Sigmoid colon (tissue), 7 donors: ENCODE measurements around the gene OAS2. TPM values are rescaled to one million over a fixed set of nuclear protein-coding genes. Genes with fewer than 3 reads are reported as not detected.

Experiments
- DNase-seq: peaks from one replicate; pipeline ENCODE4 v3.0.0-alpha.2; 2019
- H3K27ac ChIP-seq, 4 donors: fragments of 200-600 bp; sonication (generic); one replicate each; pipeline ENCODE4 v1.5.1; 2016 to 2019; ENCODE audit warnings: mild to moderate bottlenecking in 1 of 4
- H3K27me3 ChIP-seq, 3 donors: fragments of 200-600 bp; sonication (generic); one replicate each; pipeline ENCODE4 v1.5.1; 2019; ENCODE audit warnings: mild to moderate bottlenecking in 1 of 3
- H3K36me3 ChIP-seq, 4 donors: fragments of 200-600 bp; sonication (generic); one replicate each; pipeline ENCODE4 v1.5.1; 2016 to 2019
- H3K4me1 ChIP-seq, 4 donors: fragments of 200-600 bp; sonication (generic); one replicate each; pipeline ENCODE4 v1.5.1; 2017 to 2019
- H3K4me3 ChIP-seq, 4 donors: fragments of 200-600 bp; sonication (generic); one replicate each; pipeline ENCODE4 v1.5.1; 2017 to 2019; ENCODE audit warnings: mild to moderate bottlenecking in 2 of 4, moderate library complexity in 1 of 4
- H3K9me3 ChIP-seq, 4 donors: fragments of 200-600 bp in 3 of 4; sonication (generic) in 3 of 4; one replicate each; pipeline versions ENCODE4 v1.5.1 to v1.6.1; 2013 to 2019
- CTCF ChIP-seq, 4 experiments: fragments of 450-650 bp in 3 of 4; fragments of 200-600 bp in 1 of 4; IDR thresholded peaks; one replicate each; pipeline ENCODE4 v1.5.1; 2016 to 2019; ENCODE audit warnings: antibody characterized with exemption in 4 of 4, mild to moderate bottlenecking in 3 of 4, moderate library complexity in 2 of 4
- EP300 ChIP-seq, 4 donors: sonication (generic); formaldehyde crosslinking; IDR thresholded peaks; one replicate each; pipeline ENCODE4 v1.6.1; 2017; ENCODE audit warnings: antibody characterized with exemption in 4 of 4
- POLR2A ChIP-seq, 2 donors: fragments of 450-650 bp; IDR thresholded peaks; one replicate each; pipeline ENCODE4 v1.6.1; 2016; ENCODE audit warnings: antibody characterized with exemption in 2 of 2, mild to moderate bottlenecking in 2 of 2, moderate library complexity in 2 of 2
- POLR2AphosphoS5 ChIP-seq, 4 donors: sonication (generic); formaldehyde crosslinking; IDR thresholded peaks; one replicate each; pipeline ENCODE4 v1.6.1; 2017; ENCODE audit warnings: antibody characterized with exemption in 4 of 4
- WGBS, 2 donors: extraction: QIAGEN DNeasy Blood & Tissue Kit; methylation state at CpG; one replicate each; pipeline ENCODE4 v1.1.7; 2013; 5-methylcytosine and 5-hydroxymethylcytosine counted together
- intact Hi-C: fragments of 100-400 bp; cut with DNase I; formaldehyde crosslinking; loops from one replicate; pipeline ENCODE4 v1.15.1; 2023
- polyA plus RNA-seq, 3 donors: library from polyadenylated mRNA; stranded (reverse); fragments of 200-250 nt; gene quantifications; one replicate each; pipeline ENCODE4 v1.2.3, GENCODE V29; 2013
- total RNA-seq, 4 donors: library from RNA; depleted of rRNA; stranded (reverse); fragments of >200 nt; gene quantifications; one replicate each; pipeline ENCODE4 v1.1.0, GENCODE V29; 2016
- donor health status: healthy with polysubstance abuse.
- donor health status: Bipolar disorder and iron deficiency.
- donor health status: healthy.

OAS2 gene
- total and polyA plus RNA-seq, 7 donors = 2.0 to 28.8 (median 3.9) TPM

- no peak for TF ChIP-seq EP300 (IDR thresholded peaks at IDR 0.05)
- H3K27me3 ChIP-seq = no peaks in the 10 kb centered on the region
- 96 to 98% methylated on average over 4 of the region's 4 CpGs for WGBS, 2 donors
- no peak overlapping the region for H3K4me3 ChIP-seq
- H3K27ac ChIP-seq = no peak overlapping the region
- no peak for DNase-seq
- intact Hi-C loops = no loop called here
- H3K36me3 ChIP-seq = peaks cover 0 to 15% (median 0%) of the 10 kb centered on the region in 4 donors
- no peaks in the 10 kb centered on the region for H3K4me1 ChIP-seq
- H3K9me3 ChIP-seq = no peaks in the 10 kb centered on the region
These were observed 32.8 kb upstream of the OAS2 start for GRCh38 chr12:112945515-112945914.

GRCh38 chr12:112946236-112947000 is 31.9 kb upstream of the OAS2 start:
- H3K4me1 ChIP-seq = no peaks in the 10 kb centered on the region
- no peak for DNase-seq
- H3K36me3 ChIP-seq = peaks cover 0 to 24% (median 0%) of the 10 kb centered on the region in 4 donors
- H3K27me3 ChIP-seq = no peaks in the 10 kb centered on the region
- H3K4me3 ChIP-seq = no peak overlapping the region
- intact Hi-C loops = no loop called here
- TF ChIP-seq POLR2AphosphoS5 (IDR thresholded peaks at IDR 0.05) (no peak), CTCF (IDR thresholded peaks at IDR 0.05) (no peak)
- 94% methylated on average over 14 of the region's 14 CpGs for WGBS, 2 donors
- H3K9me3 ChIP-seq = no peaks in the 10 kb centered on the region
- no peak overlapping the region for H3K27ac ChIP-seq

GRCh38 chr12:112947314-112947713 is 31.0 kb upstream of the OAS2 start:
- H3K36me3 ChIP-seq = peaks cover 0 to 24% (median 0%) of the 10 kb centered on the region in 4 donors
- H3K4me1 ChIP-seq = no peaks in the 10 kb centered on the region
- H3K9me3 ChIP-seq = no peaks in the 10 kb centered on the region
- TF ChIP-seq POLR2AphosphoS5 (IDR thresholded peaks at IDR 0.05) (no peak), CTCF (IDR thresholded peaks at IDR 0.05) (no peak), EP300 (IDR thresholded peaks at IDR 0.05) (no peak), POLR2A (IDR thresholded peaks at IDR 0.05) (no peak)
- intact Hi-C loops = no loop called here
- WGBS, 2 donors = 0 to 54% methylated on average over 1 of the region's 1 CpG
- H3K4me3 ChIP-seq = no peak overlapping the region
- DNase-seq = no peak
- H3K27ac ChIP-seq = no peak overlapping the region
- H3K27me3 ChIP-seq = no peaks in the 10 kb centered on the region

- no peak for DNase-seq
- no peak overlapping the region for H3K27ac ChIP-seq
- no peaks in the 10 kb centered on the region for H3K4me1 ChIP-seq
- intact Hi-C loops = no loop called here
- peaks cover 0 to 24% (median 0%) of the 10 kb centered on the region in 4 donors for H3K36me3 ChIP-seq
- no peak overlapping the region for H3K4me3 ChIP-seq
- WGBS, 2 donors = 95 to 97% methylated on average over 5 of the region's 5 CpGs
- no peaks in the 10 kb centered on the region for H3K27me3 ChIP-seq
- H3K9me3 ChIP-seq = no peaks in the 10 kb centered on the region
- TF ChIP-seq POLR2A (IDR thresholded peaks at IDR 0.05) (no peak), EP300 (IDR thresholded peaks at IDR 0.05) (no peak), POLR2AphosphoS5 (IDR thresholded peaks at IDR 0.05) (no peak), CTCF (IDR thresholded peaks at IDR 0.05) (no peak)
These were observed 30.6 kb upstream of the OAS2 start for GRCh38 chr12:112947761-112948160.

GRCh38 chr12:112948806-112949205 is 29.5 kb upstream of the OAS2 start:
- no peak for TF ChIP-seq EP300 (IDR thresholded peaks at IDR 0.05)
- TF ChIP-seq CTCF (IDR thresholded peaks at IDR 0.05) = no peak
- TF ChIP-seq POLR2A (IDR thresholded peaks at IDR 0.05) = no peak
- no peak for TF ChIP-seq POLR2AphosphoS5 (IDR thresholded peaks at IDR 0.05)

More at GRCh38 chr12:112948806-112949205, 29.5 kb upstream of the OAS2 start:
- WGBS, 2 donors = 94 to 97% methylated on average over 7 of the region's 7 CpGs
- Histone ChIP-seq H3K36me3 (peaks cover 0 to 24% (median 0%) of the 10 kb centered on the region in 4 donors), H3K9me3 (no peaks in the 10 kb centered on the region), H3K27ac (no peak overlapping the region), H3K4me3 (no peak overlapping the region), H3K27me3 (no peaks in the 10 kb centered on the region), H3K4me1 (no peaks in the 10 kb centered on the region)
- DNase-seq = no peak
- intact Hi-C loops = no loop called here
